Suprapubic skin (tissue), 4 donors: ENCODE measurements around the gene CLGN. TPM values are rescaled to one million over a fixed set of nuclear protein-coding genes. Genes with fewer than 3 reads are reported as not detected.
A peak's percentile ranks its signal among the peaks of the same experiment; 100 is the strongest.
"Not testable (repeated sequence)": the region's sequence is repeated elsewhere in the genome, so short reads cannot be mapped to it uniquely, and the experiment has no call there.

ENCODE experiments used
- DNase-seq, 2 donors: peaks; one replicate each; pipeline ENCODE4 v3.0.0-alpha.2; 2019; ENCODE audit warnings: low spot score in 2 of 2
- H3K27ac ChIP-seq: fragments of 200-600 bp; sonication (generic); one replicate; pipeline ENCODE4 v1.5.1; 2019
- H3K27me3 ChIP-seq: fragments of 200-600 bp; sonication (generic); one replicate; pipeline ENCODE4 v1.5.1; 2019
- H3K36me3 ChIP-seq: fragments of 200-600 bp; sonication (generic); one replicate; pipeline ENCODE4 v1.5.1; 2019
- H3K4me1 ChIP-seq: fragments of 200-600 bp; sonication (generic); one replicate; pipeline ENCODE4 v1.5.1; 2019
- H3K4me3 ChIP-seq: fragments of 200-600 bp; sonication (generic); one replicate; pipeline ENCODE4 v1.5.1; 2019; ENCODE audit warnings: mild to moderate bottlenecking
- H3K9me3 ChIP-seq: fragments of 200-600 bp; sonication (generic); one replicate; pipeline ENCODE4 v1.5.1; 2019
- EP300 ChIP-seq: sonication (generic); formaldehyde crosslinking; IDR thresholded peaks from one replicate; pipeline ENCODE4 v1.6.1; 2017; ENCODE audit warnings: antibody characterized with exemption
- POLR2A ChIP-seq, 2 donors: fragments of 450-650 bp; IDR thresholded peaks; one replicate each; pipeline ENCODE4 v1.6.1; 2017; ENCODE audit warnings: antibody characterized with exemption in 2 of 2, mild to moderate bottlenecking in 2 of 2, moderate library complexity in 2 of 2
- POLR2AphosphoS5 ChIP-seq, 3 donors: sonication (generic); formaldehyde crosslinking; IDR thresholded peaks; one replicate each; pipeline ENCODE4 v1.6.1; 2017; ENCODE audit warnings: antibody characterized with exemption in 3 of 3
- WGBS: methylation state at CpG from one replicate; pipeline ENCODE4 v1.1.5; 2018; 5-methylcytosine and 5-hydroxymethylcytosine counted together
- total RNA-seq, 4 donors: library from RNA; depleted of rRNA; stranded (reverse); fragments of >200 nt; gene quantifications; one replicate each; pipeline ENCODE4 v1.1.0, GENCODE V29; 2016
- TF ChIP-seq, protein P1 (sequence below), 2 donors: fragments of 200-600 bp in 1 of 2; fragments of 450-650 bp in 1 of 2; sonication (generic) in 1 of 2; IDR thresholded peaks; one replicate each; pipeline ENCODE4 v1.5.1; 2016 to 2019; ENCODE audit warnings: antibody characterized with exemption in 2 of 2, mild to moderate bottlenecking in 1 of 2, moderate library complexity in 1 of 2

The CLGN gene
- total RNA-seq, 4 donors from 2014 or later: 0.34 to 1.1 (median 0.51) TPM; not detected in 1

DNA sequence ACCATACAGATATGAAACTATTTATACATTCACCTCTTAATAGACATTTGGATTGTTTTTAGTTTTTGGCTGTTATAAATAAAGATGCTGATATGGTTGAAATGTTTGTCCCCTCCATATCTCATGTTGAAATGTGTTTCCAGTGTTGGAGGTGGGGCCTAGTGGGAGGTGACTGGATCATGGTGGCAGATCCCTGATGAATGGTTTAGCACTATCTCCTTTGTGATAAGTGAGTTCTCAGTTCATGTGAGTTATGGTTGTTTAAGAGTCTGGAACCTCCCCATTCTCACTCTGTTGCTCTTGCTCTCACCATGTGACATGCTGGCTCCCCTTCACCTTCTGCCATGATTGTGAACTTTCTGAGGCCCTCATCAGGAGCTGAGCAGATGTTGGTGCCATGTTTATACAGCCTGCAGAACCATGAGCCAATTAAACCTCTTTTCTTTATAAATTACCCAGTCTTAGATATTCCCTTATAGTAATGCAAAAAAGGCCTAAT lies 12.2 kb upstream of the CLGN start:
- no peaks in the 10 kb centered on the region for H3K36me3 ChIP-seq
- TF ChIP-seq POLR2A (IDR thresholded peaks at IDR 0.05) (no peak), POLR2AphosphoS5 (IDR thresholded peaks at IDR 0.05) (no peak), EP300 (no peak)
- TF ChIP-seq, protein P1, sequence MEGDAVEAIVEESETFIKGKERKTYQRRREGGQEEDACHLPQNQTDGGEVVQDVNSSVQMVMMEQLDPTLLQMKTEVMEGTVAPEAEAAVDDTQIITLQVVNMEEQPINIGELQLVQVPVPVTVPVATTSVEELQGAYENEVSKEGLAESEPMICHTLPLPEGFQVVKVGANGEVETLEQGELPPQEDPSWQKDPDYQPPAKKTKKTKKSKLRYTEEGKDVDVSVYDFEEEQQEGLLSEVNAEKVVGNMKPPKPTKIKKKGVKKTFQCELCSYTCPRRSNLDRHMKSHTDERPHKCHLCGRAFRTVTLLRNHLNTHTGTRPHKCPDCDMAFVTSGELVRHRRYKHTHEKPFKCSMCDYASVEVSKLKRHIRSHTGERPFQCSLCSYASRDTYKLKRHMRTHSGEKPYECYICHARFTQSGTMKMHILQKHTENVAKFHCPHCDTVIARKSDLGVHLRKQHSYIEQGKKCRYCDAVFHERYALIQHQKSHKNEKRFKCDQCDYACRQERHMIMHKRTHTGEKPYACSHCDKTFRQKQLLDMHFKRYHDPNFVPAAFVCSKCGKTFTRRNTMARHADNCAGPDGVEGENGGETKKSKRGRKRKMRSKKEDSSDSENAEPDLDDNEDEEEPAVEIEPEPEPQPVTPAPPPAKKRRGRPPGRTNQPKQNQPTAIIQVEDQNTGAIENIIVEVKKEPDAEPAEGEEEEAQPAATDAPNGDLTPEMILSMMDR (IDR thresholded peaks at IDR 0.05): no peak
- no peaks in the 10 kb centered on the region for H3K9me3 ChIP-seq
- H3K27me3 ChIP-seq: peaks cover 3% of the 10 kb centered on the region
- DNase-seq: no peak
- no peak overlapping the region for H3K4me3 ChIP-seq
- no peaks in the 10 kb centered on the region for H3K4me1 ChIP-seq
- H3K27ac ChIP-seq: no peak overlapping the region

DNA sequence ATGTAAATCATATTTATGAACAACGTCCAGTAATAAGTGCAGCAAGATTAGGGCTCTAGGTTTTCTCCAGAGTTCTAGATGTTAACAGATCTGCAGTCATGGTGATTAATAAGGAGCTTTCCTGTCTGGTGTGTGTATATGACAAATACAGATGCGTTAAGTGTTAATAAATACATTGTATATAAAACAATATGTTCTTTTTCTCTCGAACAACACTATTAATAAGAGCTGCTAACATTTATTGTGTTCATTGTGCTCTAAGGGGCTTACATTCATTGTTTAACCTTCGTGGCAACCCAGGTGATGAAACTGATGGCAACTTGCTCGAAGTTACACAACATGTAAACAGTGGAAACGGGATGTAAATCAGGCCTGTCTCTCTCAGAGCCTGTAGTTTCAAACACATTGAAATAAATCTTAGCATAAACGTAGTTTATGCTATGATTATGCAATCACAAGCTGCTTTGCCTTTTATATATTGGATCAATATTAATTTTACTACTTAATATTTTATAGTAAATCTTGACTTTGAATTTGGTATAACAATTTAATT lies 547 bp upstream of the CLGN start:
- TF ChIP-seq, protein P1 (IDR thresholded peaks at IDR 0.05): no peak
- no peak for TF ChIP-seq POLR2AphosphoS5 (IDR thresholded peaks at IDR 0.05)
- no peak for DNase-seq
- no peaks in the 10 kb centered on the region for H3K36me3 ChIP-seq
- peaks cover 22% of the 10 kb centered on the region for H3K27me3 ChIP-seq
- peaks cover 16% of the 10 kb centered on the region for H3K4me1 ChIP-seq
- H3K9me3 ChIP-seq: no peaks in the 10 kb centered on the region
- H3K4me3 ChIP-seq: peak overlapping the region; percentile 63
- 46% methylated on average over 7 of the region's 7 CpGs for WGBS
- H3K27ac ChIP-seq: no peak overlapping the region

DNA sequence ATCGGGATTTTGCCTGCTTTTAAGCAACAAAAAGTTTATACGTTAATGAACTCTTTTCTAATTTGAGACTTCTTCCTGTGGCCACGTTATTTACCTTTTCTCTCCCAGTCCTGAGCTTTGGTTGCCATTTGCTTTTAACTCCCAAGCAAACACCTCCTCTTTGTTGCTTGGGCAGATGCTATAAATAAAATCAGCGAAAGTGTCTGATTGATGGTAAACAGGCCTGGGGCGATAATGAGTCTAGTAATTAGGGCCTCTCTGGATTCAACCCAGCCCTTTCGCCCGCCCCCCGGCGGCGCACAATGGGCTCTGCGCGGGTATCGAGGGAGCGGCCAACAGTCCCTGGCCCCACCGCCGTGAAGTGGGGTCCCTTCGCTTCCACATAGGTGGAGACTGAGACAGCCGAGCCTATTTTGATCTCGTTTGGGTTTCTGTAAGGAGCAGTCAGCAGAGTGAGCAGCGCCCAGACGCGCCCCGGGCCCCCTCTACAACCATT lies 790 bp downstream of the CLGN start:
- peak in 1 of 2 donors; percentile 41 for DNase-seq
- Histone ChIP-seq H3K27ac (no peak overlapping the region), H3K4me3 (peak overlapping the region; percentile 63), H3K27me3 (peaks cover 19% of the 10 kb centered on the region), H3K36me3 (no peaks in the 10 kb centered on the region), H3K4me1 (peaks cover 16% of the 10 kb centered on the region), H3K9me3 (no peaks in the 10 kb centered on the region)
- TF ChIP-seq, protein P1 (IDR thresholded peaks at IDR 0.05): no peak
- TF ChIP-seq POLR2AphosphoS5 (IDR thresholded peaks at IDR 0.05) (no peak), POLR2A (IDR thresholded peaks at IDR 0.05) (no peak), EP300 (no peak)
- 20% methylated on average over 9 of the region's 23 CpGs for WGBS

DNA sequence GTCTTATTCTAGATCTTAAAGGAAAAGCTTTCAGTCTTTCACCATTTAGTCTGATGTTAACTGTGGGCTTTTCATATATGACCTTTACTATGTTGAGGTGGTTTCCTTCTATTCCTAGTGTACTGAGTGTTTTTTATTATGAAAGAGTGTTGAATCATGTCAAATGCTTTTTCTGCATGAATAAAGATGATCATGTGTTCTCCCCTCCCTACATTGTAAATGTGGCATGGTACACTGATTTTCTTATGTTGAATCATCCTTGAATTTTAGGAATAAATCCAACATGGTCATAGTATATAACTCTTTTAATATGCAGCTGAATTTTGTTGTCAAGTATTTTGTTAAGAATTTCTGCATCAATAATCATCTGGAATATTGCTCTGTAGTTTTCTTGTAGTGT lies 4.3 kb downstream of the CLGN start:
- no peak for DNase-seq
- H3K36me3 ChIP-seq: no peaks in the 10 kb centered on the region
- H3K4me3 ChIP-seq: no peak overlapping the region
- H3K27ac ChIP-seq: no peak overlapping the region
- no peak for TF ChIP-seq EP300
- no peak for TF ChIP-seq POLR2AphosphoS5 (IDR thresholded peaks at IDR 0.05)
- TF ChIP-seq, protein P1 (IDR thresholded peaks at IDR 0.05): no peak
- no peak for TF ChIP-seq POLR2A (IDR thresholded peaks at IDR 0.05)
- H3K9me3 ChIP-seq: no peaks in the 10 kb centered on the region
- peaks cover 16% of the 10 kb centered on the region for H3K4me1 ChIP-seq
- peaks cover 17% of the 10 kb centered on the region for H3K27me3 ChIP-seq

DNA sequence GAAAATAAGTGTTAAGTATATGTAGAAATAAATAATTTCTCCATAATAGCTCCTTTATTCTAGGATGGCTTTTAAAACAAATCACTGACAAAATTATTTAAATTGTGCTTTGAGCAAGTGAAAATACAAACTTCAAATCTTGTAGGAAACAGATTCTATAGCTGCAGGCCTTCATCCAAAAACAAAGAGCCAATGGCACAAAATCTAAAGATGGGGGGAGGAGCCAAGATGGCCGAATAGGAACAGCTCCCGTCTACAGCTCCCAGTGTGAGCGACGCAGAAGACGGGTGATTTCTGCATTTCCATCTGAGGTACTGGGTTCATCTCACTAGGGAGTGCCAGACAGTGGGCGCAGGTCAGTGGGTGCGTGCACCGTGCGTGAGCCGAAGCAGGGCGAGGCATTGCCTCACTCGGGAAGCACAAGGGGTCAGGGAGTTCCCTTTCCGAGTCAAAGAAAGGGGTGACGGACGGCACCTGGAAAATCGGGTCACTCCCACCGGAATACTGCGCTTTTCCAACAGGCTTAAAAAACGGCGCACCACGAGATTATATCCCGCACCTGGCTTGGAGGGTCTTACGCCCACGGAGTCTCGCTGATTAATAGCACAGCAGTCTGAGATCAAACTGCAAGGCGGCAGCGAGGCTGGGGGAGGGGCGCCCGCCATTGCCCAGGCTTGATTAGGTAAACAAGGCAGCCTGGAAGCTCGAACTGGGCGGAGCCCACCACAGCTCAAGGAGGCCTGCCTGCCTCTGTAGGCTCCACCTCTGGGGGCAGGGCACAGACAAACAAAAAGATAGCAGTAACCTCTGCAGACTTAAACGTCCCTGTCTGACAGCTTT lies 14.1 kb downstream of the CLGN start:
- H3K4me1 ChIP-seq, H3K4me3 ChIP-seq, DNase-seq, H3K36me3 ChIP-seq, H3K27ac ChIP-seq, H3K27me3 ChIP-seq, H3K9me3 ChIP-seq: not testable (repeated sequence)
- WGBS: 91% methylated on average over 28 of the region's 32 CpGs
